NCI-H2196 (cell line): Measurements from ENCODE around the gene BMP7.
"Not testable (repeated sequence)": the region's sequence is repeated elsewhere in the genome, so short reads cannot be mapped to it uniquely, and the experiment has no call there.

Experiments used
- DNase-seq: peaks from one replicate; lab custom pipeline; 2025; ENCODE audit not compliant: unreplicated experiment; lab: John Stamatoyannopoulos, UW

Gene BMP7

GRCh38 chr20:57267158-57267821, 849 bp upstream of the BMP7 start:
- no peak for DNase-seq

DNA sequence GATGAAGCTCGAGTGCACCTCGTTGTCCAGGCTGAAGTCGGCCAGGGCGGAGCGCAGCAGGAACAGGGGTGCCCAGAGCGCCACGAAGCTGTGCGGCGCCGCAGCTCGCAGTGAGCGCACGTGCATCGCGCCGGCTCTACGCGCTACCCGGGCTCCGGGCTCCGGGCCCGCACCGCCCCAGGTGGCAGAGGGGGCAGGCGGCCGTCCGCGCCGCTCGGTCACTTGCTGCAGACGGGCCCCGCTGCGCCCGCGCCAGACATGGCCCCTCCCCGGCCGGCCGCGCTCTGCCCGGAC, 497 bp downstream of the BMP7 start:
- DNase-seq, result no peak

DNA sequence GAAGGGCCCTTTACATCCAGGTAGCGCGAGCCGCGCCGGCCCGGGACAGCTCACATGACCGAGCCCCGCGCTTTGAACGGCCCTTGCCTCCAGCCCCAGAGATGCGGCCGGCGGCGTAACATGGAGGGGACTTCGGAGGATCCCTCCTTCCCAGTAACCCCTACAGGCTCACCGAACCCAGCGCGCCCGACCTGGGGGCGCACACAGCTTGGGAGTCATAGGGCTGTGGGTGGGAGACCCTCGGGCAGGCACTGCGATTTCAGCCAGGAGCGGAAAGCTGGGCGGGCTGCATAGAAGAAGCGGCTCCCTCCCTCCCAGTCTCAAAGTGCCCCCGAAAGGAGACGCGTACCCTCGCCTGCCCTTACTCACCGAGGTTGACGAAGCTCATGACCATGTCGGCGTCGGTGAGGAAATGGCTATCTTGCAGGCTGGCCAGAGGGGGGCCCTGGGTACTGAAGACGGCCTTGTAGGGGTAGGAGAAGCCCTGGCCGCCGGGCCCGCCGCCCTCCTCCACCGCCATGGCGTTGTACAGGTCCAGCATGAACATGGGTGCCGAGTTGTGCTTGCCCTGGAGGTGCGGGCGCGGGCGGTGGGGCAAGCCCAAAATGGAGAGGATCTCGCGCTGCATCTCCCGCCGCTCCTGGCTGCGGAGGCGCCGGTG, 975 bp downstream of the BMP7 start:
- no peak for DNase-seq

- not testable (repeated sequence) for DNase-seq
Measured at GRCh38 chr20:57264908-57265335, 1.5 kb downstream of the BMP7 start.

DNA sequence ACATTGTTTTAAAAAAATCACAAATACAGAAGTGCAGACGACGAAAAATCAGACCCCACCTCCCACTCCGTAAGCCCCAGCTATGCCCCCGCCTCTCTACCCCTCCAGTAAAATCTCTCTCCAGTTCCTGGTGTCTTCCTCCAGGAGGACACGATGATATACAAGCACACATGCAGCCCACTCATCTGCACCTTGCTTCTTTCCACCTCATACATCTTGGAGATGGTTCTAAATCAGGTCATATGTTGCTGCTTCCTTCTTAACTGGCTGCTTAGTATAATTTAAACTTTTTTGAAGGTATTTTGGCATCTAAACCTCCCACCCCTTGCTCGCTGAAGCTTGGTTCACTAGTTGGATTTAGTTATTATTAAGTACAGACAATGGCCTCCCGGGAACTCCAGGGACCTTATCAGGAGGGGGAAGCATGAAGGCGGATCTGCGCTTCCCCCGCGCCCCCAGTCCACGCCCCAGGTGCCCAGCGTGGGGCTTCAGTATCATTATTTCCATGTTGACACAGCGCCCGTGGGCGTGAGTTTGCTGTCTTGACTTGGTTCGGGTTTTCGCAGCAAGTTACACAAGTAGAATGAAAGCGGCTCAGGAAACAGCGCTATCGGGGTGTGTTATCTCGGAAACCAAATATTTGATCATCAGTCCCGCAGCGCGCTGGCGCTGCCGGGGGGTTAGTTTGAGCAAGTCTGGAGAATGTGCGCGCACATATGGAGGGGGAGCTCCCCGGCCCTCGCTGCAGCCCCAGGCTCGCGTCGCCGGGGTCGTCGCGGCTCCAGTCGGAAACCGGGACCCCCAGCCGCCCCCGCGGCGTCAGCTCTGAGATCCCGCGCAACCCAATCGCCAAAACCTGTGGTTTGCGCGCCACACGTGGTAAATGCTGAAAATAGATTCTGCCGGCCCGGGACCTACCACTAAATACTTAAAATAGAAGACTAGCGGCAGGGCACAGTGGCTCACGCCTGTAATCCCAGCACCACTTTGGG, 2.3 kb downstream of the BMP7 start:
- no peak for DNase-seq

GRCh38 chr20:57262784-57263609, 3.4 kb downstream of the BMP7 start:
- no peak for DNase-seq

DNA sequence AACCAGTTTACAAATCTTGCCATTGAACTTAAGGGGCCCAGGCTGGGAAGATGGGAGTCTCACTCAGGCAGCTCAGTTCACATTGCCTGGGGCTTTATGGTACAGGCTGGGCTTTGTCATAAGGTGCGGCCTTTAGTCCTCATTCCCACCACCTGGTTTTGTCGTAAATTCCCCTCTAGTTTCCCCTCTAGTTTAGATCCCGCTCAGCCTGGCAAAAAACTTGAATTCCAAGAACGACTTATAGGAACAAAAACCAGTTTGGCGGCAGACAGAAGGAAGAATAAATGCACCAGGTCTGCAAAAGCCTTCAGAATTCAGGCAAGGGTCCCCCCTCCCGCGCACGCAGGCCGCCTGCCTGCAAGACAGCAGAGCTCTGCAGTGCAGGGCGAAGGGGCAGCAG, 4.1 kb downstream of the BMP7 start:
- DNase-seq, result no peak

- DNase-seq, result no peak
Measured at GRCh38 chr20:57261457-57262251, 4.8 kb downstream of the BMP7 start.

DNA sequence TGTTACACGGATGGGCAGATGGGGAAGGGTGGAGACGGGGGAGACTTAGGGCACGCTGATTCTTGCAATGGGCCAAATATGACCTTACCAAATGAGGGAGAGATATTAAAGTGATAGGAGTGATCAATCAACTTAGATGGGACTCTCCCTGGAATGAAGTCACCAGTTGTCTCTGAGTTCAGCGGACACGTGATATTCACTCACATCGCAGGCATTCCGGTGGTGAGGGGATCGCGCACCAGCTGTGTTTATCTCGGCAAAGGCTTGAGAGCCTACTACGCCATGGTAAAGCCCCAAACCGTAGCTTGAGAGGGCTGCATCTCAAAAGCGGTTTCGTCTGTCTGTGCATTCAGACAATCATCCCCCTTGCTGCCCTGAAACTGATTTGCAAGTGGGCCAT, 5.5 kb downstream of the BMP7 start:
- no peak for DNase-seq

DNA sequence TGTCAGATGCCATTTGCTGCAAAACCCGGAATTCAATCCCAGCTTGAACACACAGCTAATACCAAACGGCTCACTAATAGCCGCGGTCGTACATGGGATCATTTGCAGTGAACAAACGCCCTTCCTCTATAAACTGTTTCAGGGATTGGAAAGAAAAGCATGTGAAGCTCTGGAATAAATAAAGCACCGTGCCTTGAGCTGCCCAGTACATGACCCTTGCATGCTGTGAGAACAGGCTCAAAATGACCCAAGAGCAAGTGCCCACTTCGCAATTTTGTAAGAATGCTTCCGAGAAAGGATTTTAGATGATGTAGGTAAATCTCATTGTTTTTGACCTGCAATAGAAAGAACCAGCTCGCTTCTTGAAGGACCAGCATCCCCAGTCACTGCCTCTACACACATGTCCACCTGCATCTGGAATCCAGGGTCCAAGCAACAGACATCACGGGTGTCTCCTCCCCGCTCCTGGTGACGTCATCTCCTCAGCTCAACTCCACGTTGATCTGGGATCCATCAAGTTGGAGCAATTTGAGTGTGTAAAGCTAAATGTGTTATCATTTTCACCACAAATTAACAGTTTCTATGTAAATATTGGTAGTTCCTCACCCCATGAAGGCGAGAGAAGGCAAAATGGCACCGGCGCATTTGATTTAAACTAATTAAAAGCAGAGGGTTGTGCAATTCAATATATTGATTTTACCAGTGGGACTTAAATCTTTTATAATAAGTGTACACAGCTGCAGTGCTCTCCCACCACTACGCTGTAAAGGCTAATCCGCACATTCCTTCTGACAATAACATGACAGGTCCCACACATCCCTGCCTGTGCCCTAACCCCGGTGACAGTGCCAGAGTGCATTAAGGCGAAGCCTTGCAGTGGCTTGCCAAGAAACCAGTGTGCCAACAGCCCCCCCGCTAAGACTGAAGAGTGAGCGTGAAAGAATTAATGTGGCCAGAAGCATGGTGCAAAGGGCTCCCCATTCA, 6.2 kb downstream of the BMP7 start:
- no peak for DNase-seq

GRCh38 chr20:57259121-57259937, 7.1 kb downstream of the BMP7 start:
- DNase-seq, result no peak

- DNase-seq, result no peak
Measured at GRCh38 chr20:57257701-57258453, 8.6 kb downstream of the BMP7 start.

GRCh38 chr20:57256908-57257307, 9.5 kb downstream of the BMP7 start:
- DNase-seq, result no peak

DNA sequence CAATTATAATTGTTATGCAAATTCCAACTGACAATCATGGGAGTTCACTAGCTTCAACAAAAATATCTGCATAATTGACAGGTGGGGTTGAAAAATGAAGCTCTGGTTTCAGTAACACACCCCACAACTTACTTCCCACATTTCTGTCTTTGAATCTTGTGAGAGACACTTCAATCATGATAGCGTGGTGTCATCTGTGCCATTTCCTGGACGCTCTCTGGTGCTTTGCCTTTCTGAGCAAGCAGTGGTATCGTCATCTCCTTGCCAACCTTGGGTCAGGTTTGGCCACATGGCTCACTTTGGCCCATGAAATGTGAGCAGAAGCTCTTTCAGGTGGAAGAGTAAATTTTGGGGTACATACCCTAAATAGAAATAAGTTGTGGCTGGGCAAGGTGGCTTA, 10.2 kb downstream of the BMP7 start:
- DNase-seq, result no peak

- no peak for DNase-seq
Measured at GRCh38 chr20:57255183-57255582, 11.3 kb downstream of the BMP7 start.

GRCh38 chr20:57252559-57253162, 13.8 kb downstream of the BMP7 start:
- DNase-seq, result no peak

GRCh38 chr20:57251949-57252348, 14.5 kb downstream of the BMP7 start:
- DNase-seq, result no peak
